Astrocyte (in vitro differentiated cells and primary cell): ENCODE results near the gene MTARC2. TPM values are rescaled to one million over a fixed set of nuclear protein-coding genes. Genes with fewer than 3 reads are reported as not detected.

Experiments
- DNase-seq: peaks from one replicate; pipeline ENCODE4 v3.0.0-alpha.2; 2010; ENCODE audit warnings: low read depth
- FAIRE-seq: peaks from 2 replicates; lab custom pipeline; 2011; peaks lifted over from hg19 to GRCh38; lab: Jason Lieb, UNC
- H2AFZ ChIP-seq: 2 replicates; pipeline ENCODE4 v1.6.0; 2012; ENCODE audit warnings: low read depth, low read length, inconsistent platforms
- H3K27ac ChIP-seq: 2 replicates; pipeline ENCODE4 v1.5.1; 2011; ENCODE audit warnings: low read depth, low read length, inconsistent platforms
- H3K27me3 ChIP-seq: 2 replicates; pipeline ENCODE4 v1.6.0; 2011; ENCODE audit warnings: low read length, inconsistent platforms; ENCODE audit not compliant: insufficient read depth
- H3K36me3 ChIP-seq: 2 replicates; pipeline ENCODE4 v1.5.1; 2011; ENCODE audit warnings: low read length, inconsistent platforms; ENCODE audit not compliant: insufficient read depth
- H3K4me1 ChIP-seq: 2 replicates; pipeline ENCODE4 v1.5.1; 2011; ENCODE audit warnings: low read length, inconsistent platforms; ENCODE audit not compliant: insufficient read depth
- H3K4me2 ChIP-seq: 2 replicates; pipeline ENCODE4 v1.6.0; 2012; ENCODE audit warnings: low read length, inconsistent platforms
- H3K4me3 ChIP-seq: 2 replicates; pipeline ENCODE4 v1.5.1; 2011; ENCODE audit warnings: low read depth, mild to moderate bottlenecking, low read length, inconsistent platforms; ENCODE audit not compliant: insufficient read depth
- H3K79me2 ChIP-seq: 2 replicates; pipeline ENCODE4 v1.6.0; 2012; ENCODE audit warnings: mild to moderate bottlenecking, low read length, inconsistent platforms; ENCODE audit not compliant: insufficient read depth
- H3K9ac ChIP-seq: 2 replicates; pipeline ENCODE4 v1.6.0; 2012; ENCODE audit warnings: mild to moderate bottlenecking, low read length, inconsistent platforms
- H3K9me3 ChIP-seq: 2 replicates; pipeline ENCODE4 v1.5.1; 2012; ENCODE audit warnings: low read depth, mild to moderate bottlenecking, low read length, inconsistent platforms; ENCODE audit not compliant: insufficient read depth
- H4K20me1 ChIP-seq: 2 replicates; pipeline ENCODE4 v1.6.0; 2012; ENCODE audit warnings: low read length, inconsistent platforms; ENCODE audit not compliant: insufficient read depth
- H3K27ac Mint-ChIP-seq: one replicate; pipeline ENCODE4 v1.8.0; 2021; ENCODE audit warnings: mild to moderate bottlenecking, mixed read lengths; ENCODE audit not compliant: unreplicated experiment
- H3K27me3 Mint-ChIP-seq: one replicate; pipeline ENCODE4 v1.8.0; 2021; ENCODE audit warnings: low read depth, mixed read lengths; ENCODE audit not compliant: unreplicated experiment
- H3K36me3 Mint-ChIP-seq: one replicate; pipeline ENCODE4 v1.8.0; 2021; ENCODE audit warnings: low read depth, mixed read lengths; ENCODE audit not compliant: unreplicated experiment
- H3K4me1 Mint-ChIP-seq: one replicate; pipeline ENCODE4 v1.8.0; 2021; ENCODE audit warnings: low read depth, mixed read lengths; ENCODE audit not compliant: unreplicated experiment
- H3K4me3 Mint-ChIP-seq: one replicate; pipeline ENCODE4 v1.8.0; 2021; ENCODE audit warnings: mild to moderate bottlenecking, moderate library complexity, mixed read lengths; ENCODE audit not compliant: unreplicated experiment
- H3K9me3 Mint-ChIP-seq: one replicate; pipeline ENCODE4 v1.8.0; 2021; ENCODE audit warnings: mild to moderate bottlenecking, mixed read lengths; ENCODE audit not compliant: unreplicated experiment
- CTCF ChIP-seq: IDR thresholded peaks from 2 replicates; pipeline ENCODE4 v1.5.1; 2011; ENCODE audit warnings: low read depth, mild to moderate bottlenecking, inconsistent platforms, low read length, moderate library complexity; ENCODE audit not compliant: insufficient read depth
- EZH2 ChIP-seq: IDR thresholded peaks from 2 replicates; pipeline ENCODE4 v1.6.1; 2012; ENCODE audit warnings: mild to moderate bottlenecking, low read length, inconsistent platforms; ENCODE audit not compliant: insufficient read depth
- total RNA-seq: library from RNA; stranded (reverse); gene quantifications from 2 replicates; pipeline ENCODE4 v1.2.1, GENCODE V29; 2021

Gene MTARC2
- total RNA-seq, 1 donor from 2014 or later, result 3.1 TPM

GRCh38 chr1:220727519-220727918 lies 20.6 kb upstream of the MTARC2 start:
- Histone ChIP-seq H4K20me1 (no peaks in the 10 kb centered on the region), H3K4me2 (no peak overlapping the region), H3K36me3 (no peaks in the 10 kb centered on the region), H3K9me3 (no peaks in the 10 kb centered on the region), H3K9ac (no peak overlapping the region), H3K27me3 (no peaks in the 10 kb centered on the region), H3K27ac (no peak overlapping the region), H3K4me1 (no peaks in the 10 kb centered on the region), H2AFZ (no peak overlapping the region), H3K79me2 (no peaks in the 10 kb centered on the region), H3K4me3 (no peak overlapping the region)
- TF ChIP-seq CTCF (no peak), EZH2 (no peak)
- peaks cover 7% of the 10 kb centered on the region for H3K9me3 Mint-ChIP-seq
- H3K27ac Mint-ChIP-seq, result no peak overlapping the region
- no peaks in the 10 kb centered on the region for H3K36me3 Mint-ChIP-seq
- FAIRE-seq, result no peak
- no peak overlapping the region for H3K4me3 Mint-ChIP-seq
- no peak for DNase-seq
- H3K4me1 Mint-ChIP-seq, result no peaks in the 10 kb centered on the region
- peaks cover 8% of the 10 kb centered on the region for H3K27me3 Mint-ChIP-seq

DNA sequence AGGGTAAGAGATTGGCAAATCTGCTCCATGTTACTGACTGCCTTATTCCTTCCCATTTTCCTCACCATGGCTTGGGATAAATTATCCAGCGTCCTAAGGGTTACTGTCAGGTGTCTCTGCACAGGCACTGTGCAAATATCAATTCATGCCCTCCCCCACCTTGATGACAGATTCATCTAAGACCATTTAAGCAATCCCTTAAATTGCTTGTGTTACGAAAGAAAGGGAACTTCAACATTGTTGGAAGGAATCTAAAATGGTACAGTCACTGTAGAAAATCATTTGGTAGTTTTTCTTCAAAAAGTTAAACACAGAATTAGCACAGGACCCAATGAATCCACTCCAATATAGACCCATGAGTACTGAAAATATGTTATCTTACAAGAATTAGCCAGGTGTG lies 17.6 kb upstream of the MTARC2 start:
- no peak overlapping the region for H3K9ac ChIP-seq
- no peak overlapping the region for H3K4me3 ChIP-seq
- no peak overlapping the region for H3K27ac Mint-ChIP-seq
- DNase-seq (no peak), FAIRE-seq (no peak)
- H3K4me1 Mint-ChIP-seq, result peaks cover 15% of the 10 kb centered on the region
- H3K9me3 Mint-ChIP-seq, result peaks cover 2% of the 10 kb centered on the region
- H3K36me3 ChIP-seq, result no peaks in the 10 kb centered on the region
- H3K27ac ChIP-seq, result no peak overlapping the region
- H3K4me1 ChIP-seq, result peaks cover 16% of the 10 kb centered on the region
- no peaks in the 10 kb centered on the region for H3K79me2 ChIP-seq
- no peaks in the 10 kb centered on the region for H3K36me3 Mint-ChIP-seq
- TF ChIP-seq CTCF, result no peak
- no peak for TF ChIP-seq EZH2
- H3K4me2 ChIP-seq, result no peak overlapping the region
- no peak overlapping the region for H3K4me3 Mint-ChIP-seq
- no peaks in the 10 kb centered on the region for H3K27me3 ChIP-seq
- no peaks in the 10 kb centered on the region for H3K9me3 ChIP-seq
- H3K27me3 Mint-ChIP-seq, result peaks cover 4% of the 10 kb centered on the region
- no peaks in the 10 kb centered on the region for H4K20me1 ChIP-seq
- no peak overlapping the region for H2AFZ ChIP-seq

- peak overlapping the region; percentile 4 for H2AFZ ChIP-seq
- peaks cover 2% of the 10 kb centered on the region for H3K9me3 Mint-ChIP-seq
- no peaks in the 10 kb centered on the region for H3K27me3 Mint-ChIP-seq
- no peaks in the 10 kb centered on the region for H3K36me3 Mint-ChIP-seq
- no peaks in the 10 kb centered on the region for H3K27me3 ChIP-seq
- H3K79me2 ChIP-seq, result no peaks in the 10 kb centered on the region
- DNase-seq (no peak), FAIRE-seq (no peak)
- no peak overlapping the region for H3K4me3 Mint-ChIP-seq
- no peak overlapping the region for H3K27ac ChIP-seq
- no peaks in the 10 kb centered on the region for H3K36me3 ChIP-seq
- H3K9me3 ChIP-seq, result no peaks in the 10 kb centered on the region
- H3K4me2 ChIP-seq, result no peak overlapping the region
- H4K20me1 ChIP-seq, result no peaks in the 10 kb centered on the region
- peak overlapping the region; percentile 15 for H3K27ac Mint-ChIP-seq
- no peak for TF ChIP-seq CTCF
- no peak for TF ChIP-seq EZH2
- peaks cover 16% of the 10 kb centered on the region for H3K4me1 ChIP-seq
- H3K4me3 ChIP-seq, result no peak overlapping the region
- no peak overlapping the region for H3K9ac ChIP-seq
- H3K4me1 Mint-ChIP-seq, result peaks cover 15% of the 10 kb centered on the region
Measured at GRCh38 chr1:220732137-220732536, 16.0 kb upstream of the MTARC2 start.
